Panc1 (cell line): ENCODE measurements around the gene DOCK3. TPM values are rescaled to one million over a fixed set of nuclear protein-coding genes. Genes with fewer than 3 reads are reported as not detected.

ENCODE experiments used
- ATAC-seq: fragments of 200-7000 bp; cut with Tn5 transposase; 2 replicates; pipeline ENCODE4 v1.9.1; 2020; ENCODE audit warnings: mild to moderate bottlenecking, moderate library complexity
- BruUV-seq: library from RNA; stranded (reverse); fragments of 400-500 nt; replicated peaks from 2 replicates; lab custom pipeline; 2021; lab: Mats Ljungman, UMichigan
- CTCF ChIA-PET: fragments of 300-600 bp; sonication (Branson Sonifier 250); formaldehyde crosslinking; loops from one replicate; lab custom pipeline; 2022; ENCODE audit warnings: antibody characterized with exemption; lab: Charles Lee
- POLR2A ChIA-PET: fragments of 300-600 bp; sonication (Branson Sonifier 250); formaldehyde crosslinking; loops from one replicate; lab custom pipeline; 2022; ENCODE audit warnings: antibody characterized with exemption; lab: Charles Lee
- DNase-seq: peaks from one replicate; pipeline ENCODE4 v3.0.0-alpha.2; 2010; ENCODE audit warnings: low read depth, low spot score
- H3K27ac ChIP-seq: 2 replicates; pipeline ENCODE4 v1.5.1; 2011; ENCODE audit warnings: mild to moderate bottlenecking, low read length, inconsistent platforms
- H3K27me3 ChIP-seq: fragments of 200-500 bp; sonication (Bioruptor generic); 2 replicates; pipeline ENCODE4 v1.6.0; 2014; ENCODE audit warnings: low read length, inconsistent platforms; ENCODE audit not compliant: control insufficient read depth, insufficient read depth
- H3K36me3 ChIP-seq: fragments of 200-500 bp; sonication (Bioruptor generic); 2 replicates; pipeline ENCODE4 v1.5.1; 2014; ENCODE audit warnings: inconsistent platforms, mild to moderate bottlenecking, low read length, moderate library complexity; ENCODE audit not compliant: control insufficient read depth, insufficient read depth
- H3K4me1 ChIP-seq: 2 replicates; pipeline ENCODE4 v1.5.1; 2011; ENCODE audit warnings: inconsistent platforms, mild to moderate bottlenecking, low read length, moderate library complexity; ENCODE audit not compliant: control insufficient read depth, insufficient read depth
- H3K4me3 ChIP-seq, 2 experiments: 2 replicates each; pipeline ENCODE4 v1.5.1; 2011 to 2012; ENCODE audit warnings: low read depth in 2 of 2, low read length in 2 of 2, mild to moderate bottlenecking in 2 of 2, inconsistent platforms in 1 of 2, moderate library complexity in 1 of 2
- H3K9me3 ChIP-seq: fragments of 200-500 bp; sonication (Bioruptor generic); 2 replicates; pipeline ENCODE4 v1.5.1; 2014; ENCODE audit warnings: low read depth, mild to moderate bottlenecking, inconsistent platforms, low read length, moderate library complexity; ENCODE audit not compliant: control insufficient read depth, insufficient read depth
- POLR2AphosphoS5 ChIP-seq: IDR thresholded peaks from 2 replicates; pipeline ENCODE4 v1.6.1; 2012; ENCODE audit warnings: mild to moderate bottlenecking, low read depth, low read length, moderate library complexity
- REST ChIP-seq, 2 experiments: IDR thresholded peaks; 2 replicates each; pipeline ENCODE4 v1.6.1; 2011 to 2012; ENCODE audit warnings: low read depth in 2 of 2, control low read depth in 1 of 2, low read length in 1 of 2, mild to moderate bottlenecking in 1 of 2, moderate library complexity in 1 of 2; ENCODE audit not compliant: insufficient read depth in 1 of 2
- SIN3A ChIP-seq: IDR thresholded peaks from 2 replicates; pipeline ENCODE4 v1.6.1; 2012; ENCODE audit warnings: low read depth, mild to moderate bottlenecking, low read length, moderate library complexity, borderline replicate concordance; ENCODE audit not compliant: insufficient read depth
- TCF7L2 ChIP-seq: IDR thresholded peaks from 2 replicates; pipeline ENCODE4 v1.6.1; 2011; ENCODE audit warnings: mild to moderate bottlenecking, low read depth, low read length, inconsistent platforms
- in situ Hi-C: cut with HindIII; loops from 2 replicates; pipeline ENCODE4 v1.10.0; 2016; ENCODE audit warnings: low sequenced_read_pairs, low pct_unique_long_range_greater_than_20kb
- intact Hi-C: fragments of 100-400 bp; cut with micrococcal nuclease; formaldehyde crosslinking; loops from one replicate; pipeline ENCODE4 v1.10.0; 2022; ENCODE audit not compliant: unreplicated experiment
- total RNA-seq: library from RNA; stranded (reverse); gene quantifications from one replicate; pipeline ENCODE4 v1.2.1, GENCODE V29; 2021; ENCODE audit not compliant: unreplicated experiment
- TF ChIP-seq, protein P1 (sequence below): fragments of 450-650 bp; IDR thresholded peaks from 2 replicates; pipeline ENCODE4 v1.5.1; 2017; ENCODE audit warnings: mild to moderate bottlenecking

The DOCK3 gene
- total RNA-seq, 1 experiment from 2014 or later: 0.21 TPM

GRCh38 chr3:50850639-50851511 lies 176.1 kb downstream of the DOCK3 start:
- no TSS peak for BruUV-seq
- ATAC-seq (no peak), DNase-seq (no peak)
- intact Hi-C loops: no loop called here
- CTCF ChIA-PET: no interaction called here
- Histone ChIP-seq H3K4me1 (no peaks in the 10 kb centered on the region), H3K4me3 (no peak overlapping the region), H3K36me3 (no peaks in the 10 kb centered on the region), H3K9me3 (no peaks in the 10 kb centered on the region), H3K27ac (no peak overlapping the region), H3K27me3 (no peaks in the 10 kb centered on the region)
- POLR2A ChIA-PET: no interaction called here
- in situ Hi-C loops: no loop called here
- no peak for TF ChIP-seq SIN3A
- TF ChIP-seq, protein P1, sequence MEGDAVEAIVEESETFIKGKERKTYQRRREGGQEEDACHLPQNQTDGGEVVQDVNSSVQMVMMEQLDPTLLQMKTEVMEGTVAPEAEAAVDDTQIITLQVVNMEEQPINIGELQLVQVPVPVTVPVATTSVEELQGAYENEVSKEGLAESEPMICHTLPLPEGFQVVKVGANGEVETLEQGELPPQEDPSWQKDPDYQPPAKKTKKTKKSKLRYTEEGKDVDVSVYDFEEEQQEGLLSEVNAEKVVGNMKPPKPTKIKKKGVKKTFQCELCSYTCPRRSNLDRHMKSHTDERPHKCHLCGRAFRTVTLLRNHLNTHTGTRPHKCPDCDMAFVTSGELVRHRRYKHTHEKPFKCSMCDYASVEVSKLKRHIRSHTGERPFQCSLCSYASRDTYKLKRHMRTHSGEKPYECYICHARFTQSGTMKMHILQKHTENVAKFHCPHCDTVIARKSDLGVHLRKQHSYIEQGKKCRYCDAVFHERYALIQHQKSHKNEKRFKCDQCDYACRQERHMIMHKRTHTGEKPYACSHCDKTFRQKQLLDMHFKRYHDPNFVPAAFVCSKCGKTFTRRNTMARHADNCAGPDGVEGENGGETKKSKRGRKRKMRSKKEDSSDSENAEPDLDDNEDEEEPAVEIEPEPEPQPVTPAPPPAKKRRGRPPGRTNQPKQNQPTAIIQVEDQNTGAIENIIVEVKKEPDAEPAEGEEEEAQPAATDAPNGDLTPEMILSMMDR: no peak
- TF ChIP-seq POLR2AphosphoS5: no peak
- no peak for TF ChIP-seq TCF7L2
- TF ChIP-seq REST (IDR thresholded peaks at IDR 0.05; ENCODE audit: insufficient read depth in 1 of 2, low read depth in 2 of 2, low read length in 1 of 2): no peak

- Histone ChIP-seq H3K27ac (no peak overlapping the region), H3K27me3 (no peaks in the 10 kb centered on the region), H3K36me3 (no peaks in the 10 kb centered on the region), H3K4me1 (no peaks in the 10 kb centered on the region), H3K4me3 (no peak overlapping the region), H3K9me3 (no peaks in the 10 kb centered on the region)
- intact Hi-C loops: no loop called here
- ChIA-PET CTCF (no interaction called here), POLR2A (no interaction called here)
- TF ChIP-seq REST (IDR thresholded peaks at IDR 0.05; ENCODE audit: insufficient read depth in 1 of 2, low read depth in 2 of 2, low read length in 1 of 2) (no peak), POLR2AphosphoS5 (no peak), SIN3A (no peak), TCF7L2 (no peak)
- TF ChIP-seq, protein P1: no peak
- BruUV-seq: no TSS peak
- DNase-seq: no peak
- ATAC-seq: no peak
- in situ Hi-C loops: no loop called here
These were observed 179.2 kb downstream of the DOCK3 start for GRCh38 chr3:50853936-50854335.
